CD4-positive, alpha-beta T cell (primary cell): ENCODE measurements around the gene GSTA3. TPM values are rescaled to one million over a fixed set of nuclear protein-coding genes. Genes with fewer than 3 reads are reported as not detected.

Experiments
- ATAC-seq: fragments of 200-7000 bp; cut with Tn5 transposase; one replicate; pipeline ENCODE4 v1.10.0; 2022; ENCODE audit warnings: mild to moderate bottlenecking; ENCODE audit not compliant: poor library complexity
- CTCF ChIA-PET: fragments of 350-600 bp; sonication (Branson Sonifier 250); formaldehyde crosslinking; loops from one replicate; lab custom pipeline; 2021; ENCODE audit warnings: antibody characterized with exemption, inconsistent platforms; lab: Charles Lee
- POLR2A ChIA-PET: fragments of 350-600 bp; sonication (Branson Sonifier 250); formaldehyde crosslinking; loops from one replicate; lab custom pipeline; 2021; ENCODE audit warnings: antibody characterized with exemption, inconsistent platforms; lab: Charles Lee
- DNase-seq, 14 experiments: peaks; one replicate each; pipeline ENCODE4 v3.0.0-alpha.2; 2013 to 2020; ENCODE audit warnings: mixed read lengths in 2 of 14
- H3K27ac ChIP-seq, 2 donors: one replicate each; pipeline versions ENCODE4 v1.5.1 to v1.7.0; 2013; ENCODE audit warnings: low read length in 2 of 2, low read depth in 1 of 2, mild to moderate bottlenecking in 1 of 2
- H3K27me3 ChIP-seq, 2 experiments: 1 replicate in 1 of 2; 2 replicates in 1 of 2; pipeline versions ENCODE4 v1.6.1 to v1.7.0; 2013; ENCODE audit warnings: low read length in 2 of 2, control low read depth in 1 of 2, mild to moderate bottlenecking in 1 of 2, moderate library complexity in 1 of 2; ENCODE audit not compliant: insufficient read depth in 2 of 2, control insufficient read depth in 1 of 2
- H3K36me3 ChIP-seq: one replicate; pipeline ENCODE4 v1.6.1; 2013; ENCODE audit warnings: low read length, control low read depth; ENCODE audit not compliant: insufficient read depth
- H3K4me1 ChIP-seq: one replicate; pipeline ENCODE4 v1.6.1; 2013; ENCODE audit warnings: low read length, control low read depth; ENCODE audit not compliant: insufficient read depth
- H3K4me3 ChIP-seq: one replicate; pipeline ENCODE4 v1.5.1; 2013; ENCODE audit warnings: mild to moderate bottlenecking, low read length, moderate library complexity
- H3K9me3 ChIP-seq, 2 experiments: 1 replicate in 1 of 2; 2 replicates in 1 of 2; pipeline versions ENCODE4 v1.6.1 to v1.7.0; 2013; ENCODE audit warnings: low read length in 2 of 2, mild to moderate bottlenecking in 2 of 2, control low read depth in 1 of 2, moderate library complexity in 1 of 2; ENCODE audit not compliant: control insufficient read depth in 1 of 2, insufficient read depth in 1 of 2
- H3K27ac Mint-ChIP-seq: one replicate; pipeline ENCODE4 v1.8.0; 2020; ENCODE audit warnings: mixed read lengths
- H3K27me3 Mint-ChIP-seq: one replicate; pipeline ENCODE4 v1.8.0; 2021; ENCODE audit warnings: mixed read lengths
- H3K36me3 Mint-ChIP-seq: one replicate; pipeline ENCODE4 v1.8.0; 2021; ENCODE audit warnings: low read depth, mixed read lengths
- H3K4me1 Mint-ChIP-seq: one replicate; pipeline ENCODE4 v1.8.0; 2021; ENCODE audit warnings: low read depth, mixed read lengths
- H3K4me3 Mint-ChIP-seq: one replicate; pipeline ENCODE4 v1.8.0; 2020; ENCODE audit warnings: mild to moderate bottlenecking, mixed read lengths
- H3K9me3 Mint-ChIP-seq: one replicate; pipeline ENCODE4 v1.8.0; 2020; ENCODE audit warnings: mixed read lengths
- CTCF ChIP-seq: fragments of 200-600 bp; IDR thresholded peaks from one replicate; pipeline ENCODE4 v1.8.0; 2022; ENCODE audit warnings: antibody characterized with exemption, mild to moderate bottlenecking
- intact Hi-C, 2 experiments: fragments of 100-400 bp; cut with DNase I in 1 of 2; cut with micrococcal nuclease in 1 of 2; formaldehyde crosslinking; loops; one replicate each; pipeline versions ENCODE4 v1.15.1 to v1.9.0; 2023 to 2025; cut with DNase I, micrococcal nuclease
- total RNA-seq, 174 experiments: library from RNA in 2 of 174; stranded (reverse) in 2 of 174; gene quantifications; one replicate each; pipeline ENCODE4 v1.2.3 and lab custom pipeline; 2021 to 2026

The GSTA3 gene
- total RNA-seq, 2 experiments from 2014 or later: not detected

GRCh38 chr6:52942221-52942620 is 32.7 kb upstream of the GSTA3 start:
- CTCF ChIA-PET: no interaction called here
- Mint-ChIP-seq H3K27ac (no peak overlapping the region), H3K27me3 (peaks cover 32% of the 10 kb centered on the region), H3K4me3 (no peak overlapping the region), H3K36me3 (no peaks in the 10 kb centered on the region), H3K4me1 (peaks cover 6% of the 10 kb centered on the region), H3K9me3 (no peaks in the 10 kb centered on the region)
- Histone ChIP-seq H3K4me3 (no peak overlapping the region), H3K27me3 (peaks cover 2 to 10% of the 10 kb centered on the region in 2 experiments), H3K4me1 (no peaks in the 10 kb centered on the region), H3K9me3 (no peaks in the 10 kb centered on the region), H3K36me3 (no peaks in the 10 kb centered on the region), H3K27ac (no peak overlapping the region)
- intact Hi-C loops: no loop called here
- no peak for TF ChIP-seq CTCF
- POLR2A ChIA-PET: no interaction called here
- no peak for DNase-seq
- ATAC-seq: no peak

GRCh38 chr6:52937908-52938307 is 28.4 kb upstream of the GSTA3 start:
- no peaks in the 10 kb centered on the region for H3K4me1 ChIP-seq
- intact Hi-C loops: no loop called here
- no peak overlapping the region for H3K4me3 Mint-ChIP-seq
- ATAC-seq (no peak), DNase-seq (no peak)
- H3K27ac ChIP-seq: no peak overlapping the region
- ChIA-PET POLR2A (no interaction called here), CTCF (no interaction called here)
- H3K36me3 ChIP-seq: no peaks in the 10 kb centered on the region
- H3K4me1 Mint-ChIP-seq: no peaks in the 10 kb centered on the region
- H3K27ac Mint-ChIP-seq: no peak overlapping the region
- H3K4me3 ChIP-seq: no peak overlapping the region
- H3K27me3 ChIP-seq: peaks cover 0 to 2% of the 10 kb centered on the region in 2 experiments
- no peaks in the 10 kb centered on the region for H3K9me3 ChIP-seq
- H3K9me3 Mint-ChIP-seq: no peaks in the 10 kb centered on the region
- no peaks in the 10 kb centered on the region for H3K36me3 Mint-ChIP-seq
- no peak for TF ChIP-seq CTCF
- peaks cover 11% of the 10 kb centered on the region for H3K27me3 Mint-ChIP-seq

- DNase-seq (no peak), ATAC-seq (no peak)
- no peaks in the 10 kb centered on the region for H3K9me3 ChIP-seq
- no peaks in the 10 kb centered on the region for H3K27me3 ChIP-seq
- no peaks in the 10 kb centered on the region for H3K9me3 Mint-ChIP-seq
- no peak overlapping the region for H3K4me3 Mint-ChIP-seq
- no peaks in the 10 kb centered on the region for H3K36me3 ChIP-seq
- intact Hi-C loops: no loop called here
- no peaks in the 10 kb centered on the region for H3K4me1 Mint-ChIP-seq
- CTCF ChIA-PET: no interaction called here
- H3K36me3 Mint-ChIP-seq: no peaks in the 10 kb centered on the region
- H3K4me1 ChIP-seq: no peaks in the 10 kb centered on the region
- POLR2A ChIA-PET: no interaction called here
- H3K27ac Mint-ChIP-seq: no peak overlapping the region
- TF ChIP-seq CTCF: no peak
- no peak overlapping the region for H3K27ac ChIP-seq
- H3K4me3 ChIP-seq: no peak overlapping the region
- no peaks in the 10 kb centered on the region for H3K27me3 Mint-ChIP-seq
Observed at GRCh38 chr6:52933778-52934177, 24.3 kb upstream of the GSTA3 start.
